ENCODE data around the gene TXNL1. TPM values are rescaled to one million over a fixed set of nuclear protein-coding genes. Genes with fewer than 3 reads are reported as not detected.

The TXNL1 gene
- total and polyA plus RNA-seq, 2 of the 8 experiments (the other 6 are each of a cell fraction or from before 2014, with no cell fraction given): 35.1 to 85.8 TPM

- no peak for FAIRE-seq
- no peaks in the 10 kb centered on the region for H3K4me1 ChIP-seq (replicated peaks in 1 of 4; ENCODE audit: control insufficient read depth in 3 of 4, insufficient read depth in 4 of 4, low read length in 3 of 4)
- CTCF ChIA-PET (ENCODE audit: partially characterized antibody): interaction anchor here (0.6 to 1.0 kb wide), 3 partner anchors 117 to 1051 kb away, joined by 3 to 9 read pairs (median 3); no protein-coding TSS in a partner anchor
These were observed 69.0 kb downstream of the TXNL1 start for GRCh38 chr18:56569416-56569815.

More at GRCh38 chr18:56569416-56569815, 69.0 kb downstream of the TXNL1 start:
- Histone ChIP-seq H2BK120ac (replicated peaks; ENCODE audit: low read depth, low read length) (no peak overlapping the region), H2BK15ac (ENCODE audit: low read length) (no peak overlapping the region), H3K4ac (replicated peaks; ENCODE audit: insufficient read length, low read depth, low read length) (no peak overlapping the region), H3K56ac (replicated peaks; ENCODE audit: insufficient read length, low read depth, low read length) (no peak overlapping the region), H3K23ac (ENCODE audit: insufficient read length) (no peak overlapping the region), H3K9ac (replicated peaks in 1 of 4; ENCODE audit: extremely low read depth in 1 of 4, low read depth in 3 of 4, low read length in 3 of 4) (no peak overlapping the region), H3K79me1 (ENCODE audit: low read depth, low read length) (no peaks in the 10 kb centered on the region), H3K79me2 (ENCODE audit: control insufficient read depth in 1 of 2, insufficient read depth in 2 of 2, low read length in 2 of 2) (no peaks in the 10 kb centered on the region), H4K91ac (replicated peaks; ENCODE audit: insufficient read length, low read length) (no peak overlapping the region), H3K9me3 (ENCODE audit: insufficient read depth in 2 of 2, low read depth in 1 of 2, low read length in 1 of 2) (no peaks in the 10 kb centered on the region), H2BK12ac (ENCODE audit: low read depth, low read length) (no peak overlapping the region), H4K5ac (ENCODE audit: insufficient read length, low read depth, low read length) (no peak overlapping the region), H3K27me3 (replicated peaks in 1 of 4; ENCODE audit: control insufficient read depth in 3 of 4, extremely low read depth in 1 of 4, insufficient read depth in 3 of 4, low read length in 3 of 4) (no peaks in the 10 kb centered on the region), H3K14ac (ENCODE audit: insufficient read length) (no peak overlapping the region), H2AK5ac (ENCODE audit: low read depth, low read length) (no peak overlapping the region), H3K4me2 (ENCODE audit: insufficient read depth in 1 of 2, low read depth in 2 of 2, low read length in 2 of 2) (no peak overlapping the region), H3K23me2 (ENCODE audit: low read depth, low read length) (no peaks in the 10 kb centered on the region), H4K8ac (ENCODE audit: extremely low read depth, insufficient read depth, low read length) (no peak overlapping the region), H3K27ac (ENCODE audit: low read depth, low read length) (no peak overlapping the region), H3K18ac (ENCODE audit: extremely low read depth, low read length) (no peak overlapping the region), H4K20me1 (replicated peaks in 1 of 2; ENCODE audit: control insufficient read depth in 1 of 2, insufficient read depth in 2 of 2, low read length in 2 of 2) (no peaks in the 10 kb centered on the region), H3K4me3 (ENCODE audit: extremely low read depth in 1 of 4, insufficient read depth in 2 of 4, low read depth in 3 of 4, low read length in 4 of 4) (no peak overlapping the region), H3K36me3 (ENCODE audit: control insufficient read depth in 2 of 4, insufficient read depth in 4 of 4, low read length in 3 of 4) (no peaks in the 10 kb centered on the region), H2AFZ (ENCODE audit: low read length) (no peak overlapping the region), H2BK20ac (ENCODE audit: low read length) (no peak overlapping the region), H2BK5ac (ENCODE audit: low read depth, low read length) (no peak overlapping the region)
- 73% methylated on average over 1 of the region's 1 CpG; no CpG with 5 or more reads in 1 of the 2 experiments for WGBS, 2 experiments (ENCODE audit: extremely low coverage in 1 of 2, insufficient coverage in 1 of 2, insufficient read length in 1 of 2, insufficient replicate concordance in 2 of 2, low coverage in 1 of 2, low lambda C conversion rate in 2 of 2, missing lambda C conversion rate in 1 of 2)
- no peak for DNase-seq (ENCODE audit: low read depth in 1 of 2, low spot score in 2 of 2)
- POLR2A ChIA-PET (ENCODE audit: partially characterized antibody): interaction anchor here (0.6 kb wide), 1 partner anchor 253 kb away, joined by 3 read pairs; no protein-coding TSS in a partner anchor
- TF ChIP-seq GTF2F1 (IDR thresholded peaks at IDR 0.05; ENCODE audit: borderline replicate concordance, low read depth, low read length) (no peak), YY1 (IDR thresholded peaks at IDR 0.05; ENCODE audit: low read depth, low read length) (no peak)

Measured in H1 (cell line).